Aorta (tissue), 5 donors: ENCODE measurements around the gene PRL. TPM values are rescaled to one million over a fixed set of nuclear protein-coding genes. Genes with fewer than 3 reads are reported as not detected.

Source experiments
- ATAC-seq: fragments of 200-7000 bp; cut with Tn5 transposase; one replicate; pipeline ENCODE4 v1.9.1; 2022; ENCODE audit warnings: moderate library complexity; ENCODE audit not compliant: low FRiP score
- DNase-seq, 2 donors: peaks; one replicate each; pipeline ENCODE4 v3.0.0-alpha.2; 2020
- H3K27ac ChIP-seq, 2 donors: one replicate each; pipeline ENCODE4 v1.5.1; 2013; ENCODE audit warnings: low read length in 2 of 2, mild to moderate bottlenecking in 2 of 2, moderate library complexity in 2 of 2, control low read depth in 1 of 2, inconsistent platforms in 1 of 2, low read depth in 1 of 2
- H3K27me3 ChIP-seq, 2 donors: one replicate each; pipeline ENCODE4 v1.6.1; 2013; ENCODE audit warnings: control low read depth in 1 of 2, low read length in 1 of 2, mild to moderate bottlenecking in 1 of 2, moderate library complexity in 1 of 2; ENCODE audit not compliant: insufficient read depth in 2 of 2, control insufficient read depth in 1 of 2
- H3K36me3 ChIP-seq, 2 donors: one replicate each; pipeline ENCODE4 v1.6.1; 2013; ENCODE audit warnings: control low read depth in 1 of 2, low read length in 1 of 2, mild to moderate bottlenecking in 1 of 2; ENCODE audit not compliant: insufficient read depth in 2 of 2, control insufficient read depth in 1 of 2
- H3K4me1 ChIP-seq, 2 donors: one replicate each; pipeline ENCODE4 v1.6.1; 2013; ENCODE audit warnings: low read length in 2 of 2, control low read depth in 1 of 2, mild to moderate bottlenecking in 1 of 2, moderate library complexity in 1 of 2; ENCODE audit not compliant: insufficient read depth in 2 of 2, control insufficient read depth in 1 of 2
- H3K4me3 ChIP-seq, 2 donors: one replicate each; pipeline ENCODE4 v1.5.1; 2013; ENCODE audit warnings: low read length in 2 of 2, control low read depth in 1 of 2, mild to moderate bottlenecking in 1 of 2
- H3K9me3 ChIP-seq: one replicate; pipeline ENCODE4 v1.6.1; 2013; ENCODE audit warnings: mild to moderate bottlenecking, low read length; ENCODE audit not compliant: control insufficient read depth
- WGBS, 2 donors: extraction: QIAGEN DNeasy Blood & Tissue Kit; methylation state at CpG; one replicate each; pipeline ENCODE4 v1.1.7; 2013; 5-methylcytosine and 5-hydroxymethylcytosine counted together
- intact Hi-C, 2 donors: fragments of 100-400 bp; cut with DNase I; formaldehyde crosslinking; loops; one replicate each; pipeline versions ENCODE4 v1.14.2 to v1.15.0; 2022
- long read RNA-seq, 2 donors: library from polyadenylated mRNA; unstranded; transcript quantifications; one replicate each; pipeline ENCODE4 v2.0.0, GENCODE V29; 2020 to 2021
- polyA plus RNA-seq, 2 donors: library from polyadenylated mRNA; stranded (reverse); fragments of 200-250 nt; gene quantifications; one replicate each; pipeline ENCODE4 v1.2.3, GENCODE V29; 2013
- total RNA-seq, 2 donors: library from RNA; stranded (reverse); fragmentation: NEBNext Ultra II Directional; extraction: Animal tissue kit (Norgen Biotek cat#: 25700); gene quantifications; one replicate each; pipeline ENCODE4 v1.2.1, GENCODE V29; 2021
- donor health status: healthy with polysubstance abuse.
- donor health status: Bipolar disorder and iron deficiency.
- donor health status: DM: no; HTN: no; CAD: no.
- donor health status: DM: no; HTN: no; CAD: no.
- donor health status: DM: yes; HTN: yes; CAD: no.

Gene PRL
- total RNA-seq (not detected), polyA plus RNA-seq (not detected)
- long read RNA-seq, donor 1: 0 reads
- long read RNA-seq, donor 2: 0 reads

GRCh38 chr6:22296936-22297335 is at the start of gene PRL:
Gene PRL, minus strand, starts transcription at chr6:22297036. Its CDS starts 54 bp downstream, at chr6:22296982.
- Histone ChIP-seq H3K4me3 (no peak within 1 kb of the TSS), H3K36me3 (no peaks in the 10 kb centered on the region), H3K4me1 (no peaks in the 10 kb centered on the region), H3K27me3 (no peaks in the 10 kb centered on the region), H3K9me3 (no peaks in the 10 kb centered on the region), H3K27ac (no peak within 1 kb of the TSS)
- intact Hi-C loops: no loop called here
- no peak for DNase-seq
- 96% methylated on average over 6 of the region's 6 CpGs for WGBS, 2 donors
- ATAC-seq: no peak

- no peaks in the 10 kb centered on the region for H3K27me3 ChIP-seq
- DNase-seq: no peak
- no peak for ATAC-seq
- intact Hi-C loops: no loop called here
- H3K4me1 ChIP-seq: no peaks in the 10 kb centered on the region
- no peaks in the 10 kb centered on the region for H3K9me3 ChIP-seq
- 95 to 97% methylated on average over 2 of the region's 2 CpGs for WGBS, 2 donors
- H3K27ac ChIP-seq: no peak overlapping the region
- H3K4me3 ChIP-seq: no peak overlapping the region
- no peaks in the 10 kb centered on the region for H3K36me3 ChIP-seq
Observed at GRCh38 chr6:22343864-22344263, 47.0 kb upstream of the PRL start.

- Histone ChIP-seq H3K9me3 (no peaks in the 10 kb centered on the region), H3K27ac (no peak overlapping the region), H3K36me3 (no peaks in the 10 kb centered on the region), H3K27me3 (no peaks in the 10 kb centered on the region), H3K4me1 (no peaks in the 10 kb centered on the region), H3K4me3 (no peak overlapping the region)
- DNase-seq (no peak), ATAC-seq (no peak)
- 76 to 85% methylated on average over 2 of the region's 2 CpGs for whole genome bisulfite sequencing, 2 donors
- intact Hi-C loops: no loop called here
Observed at GRCh38 chr6:22334778-22335177, 37.9 kb upstream of the PRL start.

- no peaks in the 10 kb centered on the region for H3K27me3 ChIP-seq
- no peak overlapping the region for H3K4me3 ChIP-seq
- H3K36me3 ChIP-seq: no peaks in the 10 kb centered on the region
- ATAC-seq: no peak
- no peak overlapping the region for H3K27ac ChIP-seq
- no peaks in the 10 kb centered on the region for H3K4me1 ChIP-seq
- DNase-seq: no peak
- intact Hi-C loops: no loop called here
- no peaks in the 10 kb centered on the region for H3K9me3 ChIP-seq
Observed at GRCh38 chr6:22333802-22334201, 37.0 kb upstream of the PRL start.

GRCh38 chr6:22332711-22333110 is 35.9 kb upstream of the PRL start:
- Histone ChIP-seq H3K36me3 (no peaks in the 10 kb centered on the region), H3K27ac (no peak overlapping the region), H3K4me1 (no peaks in the 10 kb centered on the region), H3K9me3 (no peaks in the 10 kb centered on the region), H3K27me3 (no peaks in the 10 kb centered on the region), H3K4me3 (no peak overlapping the region)
- WGBS, 2 donors: 67 to 69% methylated on average over 4 of the region's 4 CpGs
- DNase-seq: no peak
- intact Hi-C loops: no loop called here
- ATAC-seq: no peak

- DNase-seq (no peak), ATAC-seq (no peak)
- 94% methylated on average over 2 of the region's 2 CpGs for WGBS, 2 donors
- H3K36me3 ChIP-seq: no peaks in the 10 kb centered on the region
- no peak overlapping the region for H3K27ac ChIP-seq
- intact Hi-C loops: no loop called here
- H3K27me3 ChIP-seq: no peaks in the 10 kb centered on the region
- no peak overlapping the region for H3K4me3 ChIP-seq
- H3K4me1 ChIP-seq: no peaks in the 10 kb centered on the region
- no peaks in the 10 kb centered on the region for H3K9me3 ChIP-seq
Observed at GRCh38 chr6:22332216-22332615, 35.4 kb upstream of the PRL start.

- Histone ChIP-seq H3K4me1 (no peaks in the 10 kb centered on the region), H3K9me3 (no peaks in the 10 kb centered on the region), H3K27me3 (no peaks in the 10 kb centered on the region), H3K36me3 (no peaks in the 10 kb centered on the region), H3K4me3 (no peak overlapping the region), H3K27ac (no peak overlapping the region)
- intact Hi-C loops: no loop called here
- ATAC-seq: no peak
- no peak for DNase-seq
- WGBS, 2 donors: 94 to 95% methylated on average over 4 of the region's 4 CpGs
Observed at GRCh38 chr6:22330941-22331340, 34.1 kb upstream of the PRL start.

- no peaks in the 10 kb centered on the region for H3K4me1 ChIP-seq
- ATAC-seq: no peak
- intact Hi-C loops: no loop called here
- DNase-seq: no peak
- H3K4me3 ChIP-seq: no peak overlapping the region
- no peak overlapping the region for H3K27ac ChIP-seq
- H3K9me3 ChIP-seq: no peaks in the 10 kb centered on the region
- no peaks in the 10 kb centered on the region for H3K36me3 ChIP-seq
- 75 to 81% methylated on average over 5 of the region's 5 CpGs for WGBS, 2 donors
- H3K27me3 ChIP-seq: no peaks in the 10 kb centered on the region
Observed at GRCh38 chr6:22328474-22328873, 31.6 kb upstream of the PRL start.

- intact Hi-C loops: no loop called here
- H3K36me3 ChIP-seq: no peaks in the 10 kb centered on the region
- H3K9me3 ChIP-seq: no peaks in the 10 kb centered on the region
- no peaks in the 10 kb centered on the region for H3K27me3 ChIP-seq
- no peak overlapping the region for H3K4me3 ChIP-seq
- no peaks in the 10 kb centered on the region for H3K4me1 ChIP-seq
- DNase-seq: no peak
- no peak overlapping the region for H3K27ac ChIP-seq
- ATAC-seq: no peak
- WGBS, 2 donors: 89 to 91% methylated on average over 2 of the region's 2 CpGs
Observed at GRCh38 chr6:22327881-22328280, 31.0 kb upstream of the PRL start.
